Keratinocyte (primary cell): Measurements from ENCODE around the gene PRELID3B. TPM values are rescaled to one million over a fixed set of nuclear protein-coding genes. Genes with fewer than 3 reads are reported as not detected.

Experiments
- DNase-seq: peaks from one replicate; pipeline ENCODE4 v3.0.0-alpha.2; 2011; ENCODE audit warnings: low read depth, missing footprints, low spot score
- FAIRE-seq: peaks from 2 replicates; lab custom pipeline; 2011; peaks lifted over from hg19 to GRCh38; lab: Jason Lieb, UNC
- H2AFZ ChIP-seq: 2 replicates; pipeline ENCODE4 v1.6.0; 2012; ENCODE audit warnings: low read length, control low read depth, inconsistent platforms; ENCODE audit not compliant: control insufficient read depth
- H3K27ac ChIP-seq: 2 replicates; pipeline ENCODE4 v1.5.1; 2011; ENCODE audit warnings: low read length; ENCODE audit not compliant: control insufficient read depth, insufficient read depth
- H3K27me3 ChIP-seq: 3 replicates; pipeline ENCODE4 v1.6.0; 2011; ENCODE audit warnings: low read length; ENCODE audit not compliant: control insufficient read depth, insufficient read depth; ENCODE audit errors: extremely low read depth
- H3K36me3 ChIP-seq, 2 experiments: 2 replicates in 1 of 2; 3 replicates in 1 of 2; pipeline ENCODE4 v1.5.1; 2011; ENCODE audit warnings: low read length in 2 of 2, mild to moderate bottlenecking in 1 of 2; ENCODE audit not compliant: control insufficient read depth in 2 of 2, insufficient read depth in 2 of 2; ENCODE audit errors: extremely low read depth in 1 of 2
- H3K4me1 ChIP-seq: 3 replicates; pipeline ENCODE4 v1.5.1; 2011; ENCODE audit warnings: low read length; ENCODE audit not compliant: control insufficient read depth, insufficient read depth; ENCODE audit errors: extremely low read depth
- H3K4me2 ChIP-seq: 3 replicates; pipeline ENCODE4 v1.6.0; 2011; ENCODE audit warnings: low read depth, low read length; ENCODE audit not compliant: control insufficient read depth, insufficient read depth; ENCODE audit errors: extremely low read depth
- H3K4me3 ChIP-seq, 3 experiments: fragments of 200-600 bp in 1 of 3; sonication (generic) in 1 of 3; 2 replicates in 2 of 3; 3 replicates in 1 of 3; pipeline ENCODE4 v1.5.1; 2011 to 2016; ENCODE audit warnings: low read length in 3 of 3, mild to moderate bottlenecking in 3 of 3, control low read depth in 2 of 3, inconsistent platforms in 1 of 3, low read depth in 1 of 3, mixed read lengths in 1 of 3, mixed run types in 1 of 3, moderate library complexity in 1 of 3; ENCODE audit not compliant: control insufficient read depth in 2 of 3, insufficient read depth in 2 of 3; ENCODE audit errors: extremely low read depth in 1 of 3
- H3K79me2 ChIP-seq: 2 replicates; pipeline ENCODE4 v1.6.0; 2012; ENCODE audit warnings: low read length; ENCODE audit not compliant: control insufficient read depth, insufficient read depth
- H3K9ac ChIP-seq: 3 replicates; pipeline ENCODE4 v1.6.0; 2011; ENCODE audit warnings: low read length; ENCODE audit not compliant: control insufficient read depth, insufficient read depth; ENCODE audit errors: extremely low read depth
- H3K9me1 ChIP-seq: 3 replicates; pipeline ENCODE4 v1.6.0; 2011; ENCODE audit warnings: low read length; ENCODE audit not compliant: control insufficient read depth, insufficient read depth; ENCODE audit errors: extremely low read depth
- H3K9me3 ChIP-seq: 2 replicates; pipeline ENCODE4 v1.5.1; 2012; ENCODE audit warnings: low read depth, low read length; ENCODE audit not compliant: control insufficient read depth
- H4K20me1 ChIP-seq: 3 replicates; pipeline ENCODE4 v1.6.0; 2011; ENCODE audit warnings: low read length; ENCODE audit not compliant: control insufficient read depth, insufficient read depth; ENCODE audit errors: extremely low read depth
- CTCF ChIP-seq, 3 experiments: IDR thresholded peaks in 1 of 3; conservative IDR thresholded peaks in 1 of 3; optimal IDR thresholded peaks in 1 of 3; 2 replicates in 2 of 3; 3 replicates in 1 of 3; pipeline versions ENCODE3 to v1.5.1; 2011; ENCODE audit warnings: low read length in 3 of 3, mild to moderate bottlenecking in 3 of 3, moderate library complexity in 2 of 3, control low read depth in 1 of 3, inconsistent platforms in 1 of 3; ENCODE audit not compliant: insufficient read depth in 2 of 3; ENCODE audit errors: extremely low read depth in 1 of 3
- EZH2 ChIP-seq: IDR thresholded peaks from one replicate; pipeline ENCODE4 v1.6.1; 2012; ENCODE audit warnings: inconsistent platforms, mild to moderate bottlenecking, low read length, moderate library complexity
- dilution Hi-C: fragments of 300-500 bp; cut with MboI; formaldehyde crosslinking; loops from one replicate; pipeline ENCODE4 v1.7.0; 2020; ENCODE audit warnings: low sequenced_read_pairs; ENCODE audit not compliant: extremely low pct_ligation_motif_present
- polyA plus RNA-seq, 5 experiments: library from polyadenylated mRNA; depleted of rRNA in 3 of 5; stranded (reverse) in 3 of 5; stranded (forward) in 1 of 5; unstranded in 1 of 5; fragments of >200 nt; gene quantifications; 1 replicate in 1 of 5; 2 replicates in 3 of 5; 3 replicates in 1 of 5; pipeline versions ENCODE4 v1.2.1 to v1.2.3, GENCODE V29; 2011 to 2012; ENCODE audit warnings: missing spikeins in 2 of 5, low read depth in 1 of 5, low replicate concordance in 1 of 5

The PRELID3B gene
- polyA plus RNA-seq, 1 donor (not counting 4 experiments of a cell fraction or from before 2014, with no cell fraction given): 86.9 TPM

- H3K9me1 ChIP-seq: no peaks in the 10 kb centered on the region
- no peak for FAIRE-seq
- dilution Hi-C loops: no loop called here
- no peak overlapping the region for H3K4me3 ChIP-seq
- peaks cover 3% of the 10 kb centered on the region for H4K20me1 ChIP-seq
- H3K27ac ChIP-seq: no peak overlapping the region
- H3K79me2 ChIP-seq: peaks cover 70% of the 10 kb centered on the region
- TF ChIP-seq CTCF (optimal IDR thresholded peaks at IDR 0.05 in 1 of 3, IDR thresholded peaks at IDR 0.05 in 1 of 3, conservative IDR thresholded peaks at IDR 0.05 in 1 of 3; ENCODE audit: extremely low read depth in 1 of 3, insufficient read depth in 2 of 3, low read length in 3 of 3) (no peak), EZH2 (no peak)
- H3K4me1 ChIP-seq: peaks cover 27% of the 10 kb centered on the region
- no peak overlapping the region for H2AFZ ChIP-seq
- peaks cover 25 to 50% of the 10 kb centered on the region in 2 experiments for H3K36me3 ChIP-seq
- no peaks in the 10 kb centered on the region for H3K9me3 ChIP-seq
- no peak overlapping the region for H3K4me2 ChIP-seq
- no peak for DNase-seq
- no peaks in the 10 kb centered on the region for H3K27me3 ChIP-seq
- no peak overlapping the region for H3K9ac ChIP-seq
These were observed 15.5 kb downstream of the PRELID3B start for GRCh38 chr20:59026904-59027740.

GRCh38 chr20:59025511-59025910 is 17.1 kb downstream of the PRELID3B start:
- DNase-seq (no peak), FAIRE-seq (no peak)
- Histone ChIP-seq H2AFZ (no peak overlapping the region), H3K4me2 (no peak overlapping the region), H3K9me1 (no peaks in the 10 kb centered on the region), H3K27me3 (no peaks in the 10 kb centered on the region), H3K9ac (no peak overlapping the region), H3K9me3 (no peaks in the 10 kb centered on the region), H3K79me2 (peaks cover 54% of the 10 kb centered on the region), H4K20me1 (peaks cover 3% of the 10 kb centered on the region), H3K36me3 (peaks cover 25 to 48% of the 10 kb centered on the region in 2 experiments), H3K4me3 (no peak overlapping the region), H3K4me1 (peaks cover 29% of the 10 kb centered on the region), H3K27ac (no peak overlapping the region)
- dilution Hi-C loops: no loop called here
- no peak for TF ChIP-seq CTCF (optimal IDR thresholded peaks at IDR 0.05 in 1 of 3, IDR thresholded peaks at IDR 0.05 in 1 of 3, conservative IDR thresholded peaks at IDR 0.05 in 1 of 3; ENCODE audit: extremely low read depth in 1 of 3, insufficient read depth in 2 of 3, low read length in 3 of 3)
- no peak for TF ChIP-seq EZH2
